ENCODE results near the gene HNRNPH3.

Gene HNRNPH3

GRCh38 chr10:68332259-68333057 lies 594 bp downstream of the HNRNPH3 start, which contains the start of gene PBLD:
TSS of gene PBLD (minus strand) at chr10:68332928. CDS start at chr10:68306844, 26,084 bp downstream.
- DNase-seq = peak; percentile 33 to 48

- no peak for DNase-seq
These were observed 1.2 kb downstream of the HNRNPH3 start for GRCh38 chr10:68333058-68333395.

GRCh38 chr10:68333440-68334431 lies 1.9 kb downstream of the HNRNPH3 start:
- no peak for DNase-seq

- no peak for DNase-seq
These were observed 3.0 kb downstream of the HNRNPH3 start for GRCh38 chr10:68334672-68335467.

GRCh38 chr10:68336754-68337351 lies 5.0 kb downstream of the HNRNPH3 start:
- no peak for DNase-seq

- DNase-seq = no peak
These were observed 8.7 kb downstream of the HNRNPH3 start for GRCh38 chr10:68340358-68341080.

- DNase-seq = no peak
These were observed 11.1 kb downstream of the HNRNPH3 start for GRCh38 chr10:68342909-68343516.

GRCh38 chr10:68345621-68346020 lies 13.8 kb downstream of the HNRNPH3 start:
- DNase-seq = no peak

- DNase-seq = no peak
These were observed 14.9 kb downstream of the HNRNPH3 start for GRCh38 chr10:68346774-68347173.

GRCh38 chr10:68348265-68348741 lies 16.4 kb downstream of the HNRNPH3 start:
- DNase-seq = peak in 1 of 2 experiments; percentile 37

GRCh38 chr10:68353537-68353936 lies 21.7 kb downstream of the HNRNPH3 start:
- no peak for DNase-seq

GRCh38 chr10:68359189-68359588 lies 27.3 kb downstream of the HNRNPH3 start:
- DNase-seq = no peak

- no peak for DNase-seq
These were observed 30.7 kb downstream of the HNRNPH3 start for GRCh38 chr10:68362590-68362989.

- DNase-seq = no peak
These were observed 32.4 kb downstream of the HNRNPH3 start for GRCh38 chr10:68364101-68364886.

GRCh38 chr10:68365611-68366010 lies 33.7 kb downstream of the HNRNPH3 start:
- DNase-seq = no peak

GRCh38 chr10:68366600-68366999 lies 34.7 kb downstream of the HNRNPH3 start:
- no peak for DNase-seq

- no peak for DNase-seq
These were observed 35.3 kb downstream of the HNRNPH3 start for GRCh38 chr10:68367121-68367520.

GRCh38 chr10:68371604-68372003 lies 39.7 kb downstream of the HNRNPH3 start:
- DNase-seq = no peak

- no peak for DNase-seq
These were observed 53.9 kb downstream of the HNRNPH3 start for GRCh38 chr10:68385740-68386139.

Measured in NCI-H524 (cell line).